DMS79 (cell line): ENCODE measurements around the gene MAP3K9.

Source experiments
- DNase-seq: peaks from one replicate; lab custom pipeline; 2025; lab: John Stamatoyannopoulos, UW

MAP3K9 gene

GRCh38 chr14:70785556-70785955 lies 23.8 kb downstream of the MAP3K9 start:
- DNase-seq: no peak

GRCh38 chr14:70784886-70785285 lies 24.4 kb downstream of the MAP3K9 start:
- DNase-seq: no peak

GRCh38 chr14:70782361-70782760 lies 27.0 kb downstream of the MAP3K9 start:
- DNase-seq: peak; percentile 92

GRCh38 chr14:70780396-70781075 lies 28.8 kb downstream of the MAP3K9 start:
- DNase-seq: peak; percentile 39

GRCh38 chr14:70779667-70780066 lies 29.6 kb downstream of the MAP3K9 start:
- no peak for DNase-seq

- no peak for DNase-seq
These were observed 33.1 kb downstream of the MAP3K9 start for GRCh38 chr14:70776197-70776596.

GRCh38 chr14:70773182-70773862 lies 36.0 kb downstream of the MAP3K9 start:
- DNase-seq: no peak

GRCh38 chr14:70771781-70772212 lies 37.5 kb downstream of the MAP3K9 start:
- DNase-seq: no peak

- no peak for DNase-seq
These were observed 38.8 kb downstream of the MAP3K9 start for GRCh38 chr14:70770490-70770889.

- no peak for DNase-seq
These were observed 49.9 kb downstream of the MAP3K9 start for GRCh38 chr14:70759398-70759797.

- DNase-seq: no peak
These were observed 53.7 kb downstream of the MAP3K9 start for GRCh38 chr14:70755655-70756054.

- peak; percentile 65 for DNase-seq
These were observed 54.3 kb downstream of the MAP3K9 start for GRCh38 chr14:70754991-70755390.

- DNase-seq: no peak
These were observed 55.8 kb downstream of the MAP3K9 start for GRCh38 chr14:70753518-70753953.

GRCh38 chr14:70748422-70748821 lies 60.9 kb downstream of the MAP3K9 start:
- no peak for DNase-seq

GRCh38 chr14:70744641-70745040 lies 64.7 kb downstream of the MAP3K9 start:
- DNase-seq: no peak

- DNase-seq: no peak
These were observed 67.0 kb downstream of the MAP3K9 start for GRCh38 chr14:70742316-70742715.

- DNase-seq: no peak
These were observed 67.8 kb downstream of the MAP3K9 start for GRCh38 chr14:70741482-70741881.

- peak; percentile 87 for DNase-seq
These were observed 74.3 kb downstream of the MAP3K9 start for GRCh38 chr14:70735043-70735442.

GRCh38 chr14:70731447-70732239 lies 77.7 kb downstream of the MAP3K9 start:
- DNase-seq: no peak

- DNase-seq: no peak
These were observed 78.9 kb downstream of the MAP3K9 start for GRCh38 chr14:70730393-70730792.

GRCh38 chr14:70726651-70727375 lies 82.5 kb downstream of the MAP3K9 start:
- no peak for DNase-seq

- no peak for DNase-seq
These were observed 84.4 kb downstream of the MAP3K9 start for GRCh38 chr14:70724944-70725343.
